ENCODE data around the gene SYNPO2.

SYNPO2 gene

DNA sequence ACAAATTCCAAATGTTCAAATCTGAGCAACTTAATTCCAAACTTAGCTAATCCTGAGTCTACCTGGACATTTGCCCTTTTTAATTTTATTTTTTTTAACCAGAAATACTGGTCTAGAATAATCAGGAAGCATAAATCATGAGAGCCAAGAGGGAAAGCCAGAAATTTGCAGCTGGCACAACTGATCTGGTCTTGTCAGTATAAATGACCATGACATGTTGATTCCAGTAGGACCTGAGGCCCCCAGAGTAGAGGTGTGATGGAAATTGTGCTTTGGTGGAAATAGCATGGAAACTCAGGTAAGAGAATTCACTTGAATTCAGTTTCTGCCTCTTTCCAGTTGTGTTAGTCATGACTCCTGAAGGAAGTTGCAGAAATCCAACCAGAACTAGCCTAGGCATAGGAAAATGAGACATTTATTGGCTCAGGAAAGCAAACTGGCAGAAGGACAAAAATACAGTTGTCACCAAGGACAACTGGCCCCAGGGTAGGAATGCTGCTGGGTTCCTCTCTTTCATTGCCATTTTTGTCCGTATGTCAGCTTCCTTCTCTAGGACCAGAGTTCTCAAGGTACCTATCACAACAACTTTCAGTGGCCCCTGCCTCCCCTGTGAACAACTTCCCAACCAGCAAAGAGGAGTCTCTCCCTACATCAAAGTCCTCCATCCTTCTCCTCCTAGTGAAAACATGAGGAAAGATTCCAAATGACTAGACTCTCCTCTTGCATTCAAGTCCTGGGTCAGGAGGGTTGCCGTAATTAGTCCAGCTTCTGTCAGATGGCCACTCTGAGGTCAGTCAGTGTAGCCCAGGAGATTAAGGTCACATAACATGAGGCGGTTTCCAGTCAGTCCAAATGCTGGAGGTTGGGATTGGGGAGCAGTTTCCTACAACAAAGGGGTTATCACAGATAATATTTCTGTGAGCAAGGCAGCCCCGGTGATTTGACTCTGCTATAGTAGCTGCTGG lies 217.7 kb downstream of the SYNPO2 start:
- no peak for DNase-seq (ENCODE audit: low read depth in 1 of 2, low spot score in 1 of 2)

DNA sequence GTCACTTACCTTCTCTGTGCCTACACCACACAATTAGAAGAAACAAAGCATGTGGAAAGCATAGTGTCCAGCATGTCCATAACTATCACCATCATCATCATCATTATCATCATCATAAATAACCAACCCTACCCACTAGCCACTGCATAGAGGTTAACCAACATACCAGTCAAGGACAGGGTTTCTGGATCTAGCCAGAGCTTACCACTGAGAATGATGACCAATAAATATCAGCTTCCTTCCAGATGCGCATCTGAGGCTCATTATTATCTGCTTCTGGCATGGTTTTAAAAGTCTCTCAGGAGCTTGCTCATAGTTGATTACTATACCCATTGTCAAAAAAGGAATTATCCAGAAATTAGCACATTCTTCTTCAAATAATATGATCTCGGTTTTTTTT lies 221.5 kb downstream of the SYNPO2 start:
- no peak for DNase-seq (ENCODE audit: low read depth in 1 of 2, low spot score in 1 of 2)
